Measurements from ENCODE around the gene ARHGAP32.
"Not testable (repeated sequence)": the region's sequence is repeated elsewhere in the genome, so short reads cannot be mapped to it uniquely, and the experiment has no call there.

ARHGAP32 gene

GRCh38 chr11:129208863-129209262 is 16.7 kb upstream of the ARHGAP32 start:
- no peak overlapping the region for H3K4me3 ChIP-seq (ENCODE audit: low read length)
- no peak for DNase-seq (ENCODE audit: low read depth, low spot score)

DNA sequence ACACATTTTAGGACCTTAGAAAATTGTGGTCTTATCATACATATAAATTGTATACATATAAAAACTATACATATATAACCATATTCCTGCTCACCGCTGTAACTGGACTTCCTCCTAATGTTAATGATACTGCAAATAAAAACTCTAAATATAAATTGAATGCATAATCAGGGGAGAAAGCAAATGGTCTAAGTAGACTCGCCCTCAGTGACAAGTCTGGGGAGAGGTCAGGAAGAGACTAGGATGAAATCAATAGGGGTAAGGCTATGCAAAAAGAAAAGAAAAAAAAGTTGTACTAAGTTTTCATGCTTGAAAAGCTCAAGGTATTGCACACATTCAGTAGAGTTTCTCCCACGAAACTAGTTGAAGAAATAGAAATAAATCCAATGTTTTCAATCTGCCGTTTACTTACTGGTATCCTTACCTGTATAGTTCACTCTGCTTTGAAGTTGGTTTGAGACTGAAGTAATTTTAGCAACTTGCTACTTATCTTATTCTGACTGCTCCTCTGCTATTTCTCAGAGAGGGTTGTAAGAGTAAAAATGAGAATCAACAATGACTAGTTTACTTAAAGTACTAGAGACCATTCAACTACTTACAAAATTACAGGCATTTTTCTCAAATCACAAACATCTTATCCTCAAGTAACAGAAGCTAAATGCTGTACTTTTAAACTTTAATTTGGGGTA is 12.2 kb upstream of the ARHGAP32 start:
- no peak for DNase-seq (ENCODE audit: low read depth, low spot score)
- H3K4me3 ChIP-seq (ENCODE audit: low read length), result no peak overlapping the region

DNA sequence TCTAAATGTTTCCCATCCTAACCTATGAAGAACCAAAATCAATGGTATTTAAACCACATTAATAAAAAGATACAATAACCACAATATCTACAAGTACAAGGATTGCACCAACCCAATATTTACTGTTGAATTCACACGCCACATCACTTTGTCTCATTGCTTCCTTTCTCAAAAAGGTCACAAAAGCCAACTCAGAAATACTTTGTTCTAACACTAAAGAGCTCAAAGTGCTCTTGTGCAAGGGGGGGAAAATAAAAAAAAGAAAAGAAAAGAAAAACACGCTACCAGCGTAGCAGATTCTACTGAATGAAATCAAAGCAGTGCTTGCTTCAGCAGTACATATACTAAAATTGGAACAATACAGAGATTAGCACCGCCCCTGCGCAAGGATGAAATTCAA is 10.5 kb upstream of the ARHGAP32 start:
- DNase-seq (ENCODE audit: low read depth, low spot score), result no peak
- H3K4me3 ChIP-seq (ENCODE audit: low read length), result no peak overlapping the region

GRCh38 chr11:129195682-129196081 is 3.6 kb upstream of the ARHGAP32 start:
- H3K4me3 ChIP-seq (ENCODE audit: low read length), result no peak overlapping the region
- DNase-seq (ENCODE audit: low read depth, low spot score), result no peak

- DNase-seq (ENCODE audit: low read depth, low spot score), result no peak
- H3K4me3 ChIP-seq (ENCODE audit: low read length), result no peak overlapping the region
Measured at GRCh38 chr11:129191649-129192048, 476 bp downstream of the ARHGAP32 start.

GRCh38 chr11:129190087-129190486 is 2.0 kb downstream of the ARHGAP32 start:
- DNase-seq (ENCODE audit: low read depth, low spot score), result no peak
- no peak overlapping the region for H3K4me3 ChIP-seq (ENCODE audit: low read length)

- no peak for DNase-seq (ENCODE audit: low read depth, low spot score)
- no peak overlapping the region for H3K4me3 ChIP-seq (ENCODE audit: low read length)
Measured at GRCh38 chr11:129189646-129190045, 2.5 kb downstream of the ARHGAP32 start.

DNA sequence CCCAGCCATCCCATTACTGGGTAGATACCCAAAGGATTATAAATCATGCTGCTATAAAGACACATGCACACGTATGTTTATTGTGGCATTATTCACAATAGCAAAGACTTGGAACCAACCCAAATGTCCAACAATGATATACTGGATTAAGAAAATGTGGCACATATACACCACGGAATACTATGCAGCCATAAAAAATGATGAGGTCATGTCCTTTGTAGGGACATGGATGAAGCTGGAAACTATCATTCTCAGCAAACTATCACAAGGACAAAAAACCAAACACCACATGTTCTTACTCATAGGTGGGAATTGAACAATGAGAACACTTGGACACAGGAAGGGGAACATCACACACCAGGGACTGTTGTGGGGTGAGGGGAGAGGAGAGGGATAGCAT is 7.0 kb downstream of the ARHGAP32 start:
- not testable (repeated sequence) for DNase-seq (ENCODE audit: low read depth, low spot score); H3K4me3 ChIP-seq (ENCODE audit: low read length)

GRCh38 chr11:129184581-129184980 is 7.5 kb downstream of the ARHGAP32 start:
- no peak for DNase-seq (ENCODE audit: low read depth, low spot score)
- no peak overlapping the region for H3K4me3 ChIP-seq (ENCODE audit: low read length)

GRCh38 chr11:129167315-129167714 is 24.8 kb downstream of the ARHGAP32 start:
- no peak for DNase-seq (ENCODE audit: low read depth, low spot score)
- H3K4me3 ChIP-seq (ENCODE audit: low read length), result no peak overlapping the region

DNA sequence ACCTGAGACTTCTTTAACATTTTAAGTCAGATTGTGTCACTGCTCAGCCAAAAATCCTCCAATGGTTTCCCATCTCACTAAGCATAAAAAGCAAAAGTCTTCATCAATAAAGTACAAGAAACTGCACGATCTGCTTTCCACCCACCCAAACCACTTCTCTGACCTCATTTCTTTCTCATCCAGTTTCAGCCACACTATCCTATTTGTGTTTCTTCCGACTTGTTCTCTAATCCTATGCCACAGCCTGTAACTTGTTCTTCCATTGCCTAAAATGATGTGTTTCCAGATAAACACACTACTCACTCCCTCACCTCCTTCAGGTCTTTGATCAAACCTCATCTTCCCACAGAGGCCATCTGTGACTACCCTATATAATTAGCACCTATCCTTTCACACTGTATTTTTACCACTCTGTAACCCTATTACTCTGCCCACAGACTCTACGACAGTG is 28.4 kb downstream of the ARHGAP32 start:
- no peak overlapping the region for H3K4me3 ChIP-seq (ENCODE audit: low read length)
- no peak for DNase-seq (ENCODE audit: low read depth, low spot score)

- H3K4me3 ChIP-seq (ENCODE audit: low read length); DNase-seq (ENCODE audit: low read depth, low spot score): not testable (repeated sequence)
Measured at GRCh38 chr11:129157080-129157479, 35.0 kb downstream of the ARHGAP32 start.

DNA sequence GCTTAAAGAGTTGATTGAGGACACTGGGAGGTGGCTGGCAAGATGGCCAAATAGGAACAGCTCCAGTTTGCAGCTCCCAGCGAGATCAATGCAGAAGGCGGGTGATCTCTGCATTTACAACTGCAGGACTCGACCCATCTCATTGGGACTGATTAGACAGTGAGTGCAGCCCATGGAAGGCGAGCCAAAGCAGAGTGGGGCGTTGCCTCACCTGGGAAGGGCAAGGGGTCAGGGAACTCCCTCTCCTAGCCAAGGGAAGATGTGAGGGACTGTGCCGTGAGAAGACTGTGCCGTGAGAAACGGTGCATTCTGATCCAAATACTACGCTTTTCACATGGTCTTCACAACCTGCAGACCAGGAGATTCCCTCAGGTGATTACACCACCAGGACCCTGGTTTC is 36.4 kb downstream of the ARHGAP32 start:
- H3K4me3 ChIP-seq (ENCODE audit: low read length), result no peak overlapping the region
- DNase-seq (ENCODE audit: low read depth, low spot score), result no peak

DNA sequence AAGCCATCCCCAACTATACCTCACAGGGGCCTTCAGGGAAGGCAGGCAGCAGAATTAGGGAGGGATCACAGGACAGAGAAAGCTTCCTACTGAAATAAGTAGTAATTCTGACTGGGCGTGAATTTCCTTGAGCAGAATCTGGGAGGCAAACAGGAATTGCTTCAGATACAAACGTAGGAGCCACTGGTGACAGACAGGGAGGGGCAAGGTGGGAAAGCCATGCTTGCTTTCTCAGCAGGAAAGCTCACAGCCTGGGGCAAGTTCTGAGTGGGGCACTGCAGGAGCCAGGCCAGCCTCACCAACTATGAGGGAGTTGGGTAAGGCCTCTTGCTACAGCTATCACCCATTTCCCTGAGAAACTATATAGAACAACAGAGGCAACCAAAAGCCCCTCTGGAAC is 43.6 kb downstream of the ARHGAP32 start:
- no peak for DNase-seq (ENCODE audit: low read depth, low spot score)
- no peak overlapping the region for H3K4me3 ChIP-seq (ENCODE audit: low read length)

- H3K4me3 ChIP-seq (ENCODE audit: low read length), result no peak overlapping the region
- DNase-seq (ENCODE audit: low read depth, low spot score), result no peak
Measured at GRCh38 chr11:129146191-129146590, 45.9 kb downstream of the ARHGAP32 start.

DNA sequence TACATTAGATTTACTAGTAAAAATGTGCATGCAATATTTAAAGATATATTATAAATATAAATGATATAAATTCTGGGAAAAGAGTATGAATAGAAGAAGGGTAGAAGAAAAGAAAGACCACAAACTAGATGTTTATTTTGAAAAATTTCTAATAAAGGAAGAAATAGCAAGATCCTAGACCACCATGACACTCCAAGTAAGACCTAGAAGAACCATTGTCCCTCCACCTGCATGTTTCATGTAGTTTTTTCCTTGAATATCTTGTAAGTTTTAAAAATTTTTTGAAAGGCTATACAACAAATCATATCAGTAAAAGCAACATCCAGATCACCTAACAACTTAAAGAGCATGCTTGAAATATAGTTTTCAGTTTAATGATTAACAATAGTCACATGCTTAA is 46.8 kb downstream of the ARHGAP32 start:
- H3K4me3 ChIP-seq (ENCODE audit: low read length), result no peak overlapping the region
- DNase-seq (ENCODE audit: low read depth, low spot score), result no peak

- DNase-seq (ENCODE audit: low read depth, low spot score), result no peak
- no peak overlapping the region for H3K4me3 ChIP-seq (ENCODE audit: low read length)
Measured at GRCh38 chr11:129144256-129144655, 47.9 kb downstream of the ARHGAP32 start.

DNA sequence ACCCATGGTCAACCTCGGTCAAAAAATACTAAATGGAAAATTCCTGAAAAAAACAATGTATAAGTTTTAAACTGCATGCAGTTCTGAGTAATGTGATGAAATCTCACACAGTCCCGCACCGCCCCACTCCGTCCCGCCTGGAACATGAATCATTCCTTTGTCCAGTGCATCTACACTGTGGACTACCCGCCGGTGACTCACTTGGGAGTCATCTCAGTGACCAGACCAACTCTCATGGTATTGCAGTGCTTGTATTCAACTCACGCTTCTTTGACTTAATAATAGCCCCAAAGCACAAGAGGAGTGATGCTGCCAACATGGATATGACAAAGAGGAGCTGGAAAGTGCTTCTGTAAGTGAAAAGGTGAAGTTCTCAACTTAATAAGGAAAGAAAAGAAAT is 48.8 kb downstream of the ARHGAP32 start:
- no peak for DNase-seq (ENCODE audit: low read depth, low spot score)
- no peak overlapping the region for H3K4me3 ChIP-seq (ENCODE audit: low read length)

GRCh38 chr11:129141748-129142523 is 50.2 kb downstream of the ARHGAP32 start:
- H3K4me3 ChIP-seq (ENCODE audit: low read length), result no peak overlapping the region
- no peak for DNase-seq (ENCODE audit: low read depth, low spot score)

DNA sequence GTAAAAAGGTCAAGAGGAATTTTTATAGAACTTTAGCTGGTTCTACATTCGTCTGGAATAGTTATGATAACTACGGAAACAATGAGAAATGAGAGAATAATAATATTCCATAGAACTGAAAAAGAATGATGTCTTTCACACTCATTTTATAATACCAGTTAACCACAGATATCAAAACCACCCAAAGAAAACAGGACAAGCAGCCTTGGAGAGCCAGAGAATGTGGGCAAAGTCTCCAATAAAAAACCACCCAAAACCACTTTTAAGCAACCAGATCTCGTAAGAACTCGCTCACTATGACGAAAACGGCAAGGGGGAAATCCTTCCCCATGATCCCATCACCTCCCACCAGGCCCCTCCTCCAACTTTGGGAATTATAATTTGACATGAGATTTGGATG is 60.8 kb downstream of the ARHGAP32 start:
- H3K4me3 ChIP-seq (ENCODE audit: low read length), result no peak overlapping the region
- no peak for DNase-seq (ENCODE audit: low read depth, low spot score)
